ENCODE measurements around the gene SH3RF1.
A peak's percentile ranks its signal among the peaks of the same experiment; 100 is the strongest.

SH3RF1 gene

GRCh38 chr4:169131556-169132208, 139.1 kb downstream of the SH3RF1 start:
- no peak for DNase-seq

DNA sequence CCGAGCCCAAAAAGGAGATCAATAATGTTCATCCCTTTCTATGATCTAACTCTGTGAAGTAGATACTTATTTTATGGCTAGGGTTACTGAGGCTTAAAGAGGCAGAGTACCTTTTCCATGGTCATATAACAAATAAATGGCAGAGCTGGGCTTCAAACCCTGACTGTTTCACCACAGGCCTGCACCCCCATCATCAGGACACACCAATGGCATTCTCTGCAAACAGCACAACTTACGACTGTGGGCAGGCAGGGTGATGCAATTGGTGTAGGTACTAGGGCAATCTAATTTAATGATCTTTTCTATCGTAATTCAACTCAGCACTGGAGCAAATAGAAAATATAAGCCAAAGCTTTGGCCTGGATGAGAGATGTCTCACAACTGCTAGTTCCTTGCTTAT, 141.9 kb downstream of the SH3RF1 start:
- DNase-seq, result no peak

- no peak for DNase-seq
These were observed 143.4 kb downstream of the SH3RF1 start for GRCh38 chr4:169127314-169127713.

DNA sequence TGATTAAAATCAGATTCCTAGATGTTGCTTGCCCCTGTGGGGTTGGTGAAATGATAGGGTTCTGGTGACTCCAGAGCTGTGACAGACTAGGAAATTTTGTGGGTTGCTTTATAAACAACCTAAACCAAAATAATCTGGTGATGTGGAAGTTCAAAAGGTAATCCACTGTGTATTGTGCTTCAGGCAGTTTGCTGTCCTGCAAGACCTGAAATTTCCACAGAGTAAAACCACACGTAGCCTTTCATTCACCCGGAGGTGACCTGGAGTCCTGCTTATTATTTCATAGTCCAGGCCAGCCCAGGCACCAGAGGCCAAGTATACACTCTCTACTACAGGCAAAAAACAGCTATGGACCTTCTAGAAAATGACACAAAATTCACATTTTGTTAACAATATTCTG, 146.1 kb downstream of the SH3RF1 start:
- DNase-seq, result no peak

DNA sequence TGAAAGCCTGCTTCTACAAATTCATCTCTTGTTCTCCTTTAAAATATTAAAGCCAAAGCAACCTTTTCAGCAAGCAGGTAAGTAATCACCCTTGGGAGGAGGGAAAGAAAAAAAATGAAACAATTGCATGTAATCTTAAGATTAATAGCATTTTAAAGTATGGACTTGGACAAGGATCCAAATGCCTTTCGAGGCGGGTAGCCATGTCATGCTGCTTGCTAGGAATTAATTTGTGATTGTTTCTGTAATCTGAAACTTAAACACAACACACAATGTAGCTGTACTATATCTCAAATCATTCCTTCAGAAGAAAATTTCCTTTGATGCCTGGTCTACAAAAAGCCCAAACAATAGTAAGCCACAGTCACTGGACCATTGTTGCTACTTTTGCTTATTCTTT, 148.3 kb downstream of the SH3RF1 start:
- DNase-seq, result no peak

DNA sequence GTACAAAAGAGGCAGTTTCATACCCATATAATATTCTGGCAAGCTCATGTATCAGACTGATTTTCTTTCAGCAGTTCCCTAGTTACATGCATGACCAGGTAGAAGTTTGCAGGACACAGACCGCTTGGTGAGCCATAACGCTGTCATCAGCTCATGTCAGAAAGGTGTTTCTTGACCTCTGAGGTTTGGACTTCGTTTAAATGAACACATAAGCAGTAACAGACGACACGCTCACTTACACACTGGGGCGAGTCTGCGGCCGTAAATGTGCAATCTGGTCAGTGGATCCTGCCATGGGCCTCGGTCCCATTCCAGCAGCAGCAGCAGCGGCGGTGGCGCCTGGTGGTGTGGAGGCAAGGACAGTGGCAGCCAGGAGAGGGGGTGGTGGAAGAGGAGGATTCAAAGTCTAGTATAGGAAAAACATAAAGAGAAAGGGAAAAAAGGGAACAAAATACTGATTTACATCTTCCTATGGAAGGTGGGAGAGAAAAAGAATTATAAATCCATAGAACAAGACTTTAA, 148.8 kb downstream of the SH3RF1 start:
- no peak for DNase-seq

DNA sequence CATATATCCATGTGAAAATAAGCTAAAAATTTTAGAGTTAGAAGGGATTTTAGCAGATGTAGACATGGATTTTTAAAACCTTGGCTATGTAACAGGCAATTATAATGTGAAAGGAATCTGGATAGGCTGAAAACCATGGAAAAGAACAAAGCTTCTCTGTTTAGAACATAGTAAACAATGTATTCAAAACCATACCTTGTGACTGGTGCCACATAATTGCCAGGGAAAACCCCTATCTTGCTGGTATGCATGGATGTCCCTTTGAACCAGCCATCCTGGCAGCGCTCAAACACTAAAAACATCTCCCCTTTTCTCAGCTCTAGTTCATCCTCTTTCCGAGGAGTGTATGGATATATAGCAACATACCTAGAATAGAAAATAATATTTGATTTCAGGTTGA, 150.1 kb downstream of the SH3RF1 start:
- DNase-seq, result no peak

GRCh38 chr4:169119536-169119935, 151.2 kb downstream of the SH3RF1 start:
- DNase-seq, result no peak

- no peak for DNase-seq
These were observed 153.1 kb downstream of the SH3RF1 start for GRCh38 chr4:169117591-169118081.

DNA sequence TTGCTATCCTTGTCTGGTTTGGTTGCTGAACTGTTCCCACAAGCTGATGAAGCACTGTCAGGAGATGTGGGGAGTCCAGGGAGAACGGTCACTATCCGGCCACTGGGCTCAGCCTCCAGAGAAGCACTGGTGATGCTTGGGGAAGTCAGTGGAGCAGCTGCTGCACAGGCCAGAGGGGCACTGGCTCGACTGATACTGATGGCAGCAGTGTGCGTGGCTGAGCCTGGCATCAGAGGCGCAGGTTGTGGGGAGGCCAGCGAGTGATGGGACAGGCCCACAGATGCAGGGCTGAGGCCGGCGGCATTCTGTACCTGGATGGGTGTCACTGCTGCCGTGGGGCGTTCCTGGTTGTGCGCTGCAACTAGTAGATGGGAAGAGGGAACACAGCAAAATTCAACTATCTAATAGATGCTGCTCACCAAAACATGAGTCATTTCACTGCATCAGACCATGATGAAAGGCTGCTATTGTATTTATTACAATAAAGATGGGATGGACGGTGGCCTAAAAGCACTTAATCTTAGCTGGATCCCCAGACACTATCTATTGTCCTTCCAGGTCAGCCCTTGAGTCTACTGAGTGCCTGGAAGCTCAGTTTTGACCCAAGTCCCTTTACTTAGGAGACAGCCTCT, 154.4 kb downstream of the SH3RF1 start:
- DNase-seq, result no peak

DNA sequence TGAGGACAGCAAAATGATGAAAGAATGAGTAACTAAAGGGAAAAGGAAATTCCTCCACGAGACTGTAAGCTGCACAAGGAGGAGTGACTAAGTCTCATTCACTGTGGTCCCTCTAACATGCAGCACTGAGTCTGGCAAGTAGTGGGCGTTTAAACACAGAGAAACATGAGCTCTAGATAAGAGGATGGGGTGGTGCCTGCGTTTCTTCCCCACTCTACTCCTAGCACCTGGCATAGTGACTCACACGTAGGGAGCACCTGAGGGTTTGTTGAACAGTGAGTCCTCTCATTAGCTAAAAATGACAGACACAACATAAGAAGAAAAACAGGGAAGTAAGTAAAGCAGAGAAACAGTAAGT, 154.9 kb downstream of the SH3RF1 start:
- peak in 1 of 2 experiments; percentile 2 for DNase-seq

- no peak for DNase-seq
These were observed 155.4 kb downstream of the SH3RF1 start for GRCh38 chr4:169115144-169115896.

- DNase-seq, result no peak
These were observed 156.3 kb downstream of the SH3RF1 start for GRCh38 chr4:169114341-169114974.

DNA sequence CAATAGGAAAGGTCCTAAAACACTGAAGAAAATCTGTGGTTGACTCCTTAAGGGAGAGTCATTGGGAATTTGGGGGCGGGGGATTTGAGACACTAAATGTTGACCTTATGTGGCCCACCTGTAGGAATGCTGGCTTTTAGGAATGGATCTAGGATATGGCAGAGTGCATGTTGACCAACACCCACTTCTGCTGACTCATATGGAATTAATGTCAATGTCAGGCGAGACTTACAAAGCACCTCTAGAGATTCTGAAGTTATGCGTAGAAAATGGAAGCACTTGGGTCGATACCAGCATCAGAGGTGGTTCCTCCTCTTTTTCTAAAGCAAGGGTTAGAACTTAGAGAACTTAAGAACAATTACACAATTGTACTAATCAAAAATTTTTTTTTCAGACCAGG, 160.1 kb downstream of the SH3RF1 start:
- DNase-seq, result no peak

DNA sequence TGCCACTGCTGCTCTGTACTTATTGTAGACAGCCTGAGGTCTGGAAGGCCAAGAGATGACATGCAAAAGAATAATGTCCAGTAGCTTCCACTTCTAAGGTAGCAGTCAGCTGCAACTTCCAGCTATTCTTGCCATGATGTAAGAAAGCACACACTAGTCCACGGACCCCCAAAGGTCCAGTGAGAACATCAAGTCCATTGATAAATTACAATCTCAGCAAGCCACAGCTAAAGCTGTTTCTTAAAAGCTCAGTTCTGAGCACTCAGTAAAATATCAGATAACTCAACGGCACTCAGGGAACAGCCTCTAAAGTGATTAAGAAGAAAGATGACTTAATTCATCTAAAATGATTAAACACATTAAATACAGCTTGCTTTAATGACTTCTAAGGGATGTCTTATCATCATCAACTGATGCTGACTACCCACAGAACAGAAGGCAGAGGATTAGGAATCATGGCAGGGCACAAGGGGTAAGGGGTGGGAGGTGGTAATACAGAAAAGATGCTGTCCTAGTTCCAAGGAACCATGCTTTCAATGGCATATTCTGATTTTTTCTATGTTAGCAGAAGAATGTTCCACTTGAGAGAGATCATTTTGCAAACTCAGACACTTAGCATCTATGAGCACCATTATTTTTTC, 161.6 kb downstream of the SH3RF1 start:
- DNase-seq, result no peak

- DNase-seq, result no peak
These were observed 162.5 kb downstream of the SH3RF1 start for GRCh38 chr4:169108303-169108702.

GRCh38 chr4:169107528-169107927, 163.2 kb downstream of the SH3RF1 start:
- no peak for DNase-seq

DNA sequence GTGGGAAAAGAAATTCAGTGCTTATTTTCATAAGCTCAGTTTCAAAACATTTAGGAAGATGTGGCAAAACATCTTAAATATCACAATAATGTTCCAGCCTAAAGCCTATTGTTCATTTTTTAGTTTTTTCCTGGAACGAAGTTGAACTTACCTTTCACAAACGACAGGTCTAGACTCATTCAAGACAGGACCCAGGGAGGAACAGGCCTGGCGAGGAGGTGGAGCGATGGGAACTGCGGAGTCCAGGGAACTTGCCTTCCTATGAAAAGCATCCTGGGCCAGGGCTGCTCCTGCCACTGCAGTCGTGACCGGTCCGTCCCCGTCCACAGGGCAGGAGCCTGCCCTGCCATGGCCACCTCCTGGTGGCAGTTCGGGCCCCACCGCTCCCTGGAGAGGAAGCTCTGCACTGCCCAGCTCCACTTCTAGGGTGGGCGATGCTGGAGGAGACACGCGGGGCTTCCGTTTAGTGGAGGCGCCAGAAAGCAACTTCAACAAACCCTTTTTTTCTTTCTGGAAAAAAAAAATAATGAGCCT, 164.0 kb downstream of the SH3RF1 start:
- DNase-seq, result no peak

GRCh38 chr4:169105620-169106019, 165.1 kb downstream of the SH3RF1 start:
- DNase-seq, result no peak

GRCh38 chr4:169103966-169104412, 166.8 kb downstream of the SH3RF1 start:
- DNase-seq, result peak; percentile 13 to 37

GRCh38 chr4:169102026-169102425, 168.7 kb downstream of the SH3RF1 start:
- DNase-seq, result no peak

- no peak for DNase-seq
These were observed 170.1 kb downstream of the SH3RF1 start for GRCh38 chr4:169100670-169101101.

Data from SHP77 (cell line).